GM21737 (cell line): ENCODE results near the gene TMEM134.
"Not testable (repeated sequence)": the region's sequence is repeated elsewhere in the genome, so short reads cannot be mapped to it uniquely, and the experiment has no call there.

Experiments
- ATAC-seq: cut with Tn5 transposase; IDR thresholded peaks from one replicate; pipeline ENCODE4 v1.9.1; 2021; ENCODE audit warnings: mild to moderate bottlenecking, moderate library complexity; ENCODE audit not compliant: unreplicated experiment

The TMEM134 gene

GRCh38 chr11:67468759-67469507 is at the start of gene TMEM134:
Gene TMEM134, minus strand, starts transcription at chr11:67469251. Its CDS starts 59 bp downstream, at chr11:67469192.
- ATAC-seq = peak; percentile 67

GRCh38 chr11:67517784-67518552 is 48.9 kb upstream of the TMEM134 start:
- no peak for ATAC-seq

GRCh38 chr11:67516806-67517205 is 47.8 kb upstream of the TMEM134 start:
- ATAC-seq = no peak

GRCh38 chr11:67514116-67514515 is 45.1 kb upstream of the TMEM134 start:
- ATAC-seq = no peak

- ATAC-seq = not testable (repeated sequence)
Measured at GRCh38 chr11:67511558-67511957, 42.5 kb upstream of the TMEM134 start.

- ATAC-seq = no peak
Measured at GRCh38 chr11:67510023-67510345, 40.9 kb upstream of the TMEM134 start.

- ATAC-seq = peak; percentile 35
Measured at GRCh38 chr11:67508486-67509121, 39.6 kb upstream of the TMEM134 start.

GRCh38 chr11:67507864-67508485 is 38.9 kb upstream of the TMEM134 start, which contains the start of gene CDK2AP2:
Gene CDK2AP2, minus strand, starts transcription at chr11:67508162. Its CDS starts 80 bp downstream, at chr11:67508082.
- ATAC-seq = peak; percentile 63

GRCh38 chr11:67507242-67507863 is 38.3 kb upstream of the TMEM134 start:
- no peak for ATAC-seq

GRCh38 chr11:67506426-67507051 is 37.5 kb upstream of the TMEM134 start:
- no peak for ATAC-seq

- ATAC-seq = peak; percentile 33
Measured at GRCh38 chr11:67505605-67506396, 36.8 kb upstream of the TMEM134 start.

GRCh38 chr11:67504950-67505581 is 36.0 kb upstream of the TMEM134 start, which contains the start of gene PITPNM1:
Gene PITPNM1, minus strand, starts transcription at chr11:67505363. Its CDS starts 1,183 bp downstream, at chr11:67504180.
- no peak for ATAC-seq

GRCh38 chr11:67504005-67504949 is 35.2 kb upstream of the TMEM134 start:
- ATAC-seq = no peak

- no peak for ATAC-seq
Measured at GRCh38 chr11:67503119-67504004, 34.3 kb upstream of the TMEM134 start.

GRCh38 chr11:67502328-67502979 is 33.4 kb upstream of the TMEM134 start:
- no peak for ATAC-seq

- ATAC-seq = no peak
Measured at GRCh38 chr11:67501854-67502253, 32.8 kb upstream of the TMEM134 start.
